ENCODE data around the gene A2ML1. TPM values are rescaled to one million over a fixed set of nuclear protein-coding genes. Genes with fewer than 3 reads are reported as not detected.
"Not testable (repeated sequence)": the region's sequence is repeated elsewhere in the genome, so short reads cannot be mapped to it uniquely, and the experiment has no call there.

Gene A2ML1
- total and polyA plus RNA-seq, 12 donors: 0.13 to 0.20 TPM; not detected in 10

GRCh38 chr12:8912914-8913313, 90.5 kb downstream of the A2ML1 start:
- peak overlapping the region in 9 of 10 donors; percentile 75 to 94 (median 84) for H3K27ac ChIP-seq
- ATAC-seq (no peak), DNase-seq (no peak)
- H3K4me1 ChIP-seq: peaks cover 0 to 42% (median 22%) of the 10 kb centered on the region in 9 donors
- H3K36me3 ChIP-seq: peaks cover 0 to 5% (median 0%) of the 10 kb centered on the region in 9 donors
- WGBS, 2 donors: 32 to 38% methylated on average over 9 of the region's 9 CpGs
- TF ChIP-seq CTCF (IDR thresholded peaks at IDR 0.05): peak in 3 of 9 donors; percentile 11 to 25 (median 15)
- H3K4me3 ChIP-seq: peak overlapping the region in 4 of 10 donors; percentile 64 to 88 (median 72)
- H3K9me3 ChIP-seq: no peaks in the 10 kb centered on the region
- intact Hi-C loops (cut with DNase I): loop anchor here in 4 of 10 donors (5.0 kb wide), 1 partner anchor 34 kb away; the partner anchor contains the start of gene M6PR (in 4 of the 4)
- no peaks in the 10 kb centered on the region for H3K27me3 ChIP-seq

- intact Hi-C loops (cut with DNase I): loop anchor here in 4 of 10 donors (5.0 kb wide), 1 partner anchor 34 kb away; the partner anchor contains the start of gene M6PR (in 4 of the 4)
- ATAC-seq (peak in 4 of 8 donors; percentile 2 to 19 (median 2)), DNase-seq (no peak)
- Histone ChIP-seq H3K4me1 (peaks cover 0 to 42% (median 22%) of the 10 kb centered on the region in 9 donors), H3K27me3 (no peaks in the 10 kb centered on the region), H3K27ac (peak overlapping the region; percentile 38 to 94 (median 84)), H3K36me3 (peaks cover 0 to 12% (median 0%) of the 10 kb centered on the region in 9 donors), H3K4me3 (peak overlapping the region; percentile 49 to 88 (median 68)), H3K9me3 (no peaks in the 10 kb centered on the region)
- 10 to 17% methylated on average over 6 of the region's 6 CpGs for WGBS, 2 donors
- TF ChIP-seq CTCF (IDR thresholded peaks at IDR 0.05): no peak
These were observed 91.2 kb downstream of the A2ML1 start for GRCh38 chr12:8913702-8914032.

GRCh38 chr12:8914033-8914715, 91.8 kb downstream of the A2ML1 start, which contains the start of gene PHC1:
Gene PHC1 (plus strand): TSS chr12:8914509. CDS start chr12:8917678, 3,169 bp downstream.
- H3K27me3 ChIP-seq, H3K9me3 ChIP-seq: not testable (repeated sequence)
- Histone ChIP-seq H3K27ac (peak within 1 kb of the TSS; percentile 38 to 94 (median 84)), H3K4me1 (peaks cover 0 to 42% (median 22%) of the 10 kb centered on the region in 9 donors), H3K36me3 (peaks cover 0 to 16% (median 0%) of the 10 kb centered on the region in 9 donors), H3K4me3 (peak within 1 kb of the TSS; percentile 49 to 88 (median 68))
- DNase-seq: peak; percentile 87
- TF ChIP-seq CTCF (IDR thresholded peaks at IDR 0.05): peak; percentile 7 to 64 (median 40)
- WGBS, 2 donors: 1% methylated on average over 22 to 33 of the region's 57 CpGs
- intact Hi-C loops (cut with DNase I): loop anchor here in 4 of 10 donors (5.0 kb wide), 1 partner anchor 33 kb away; the partner anchor contains the start of gene M6PR (in 4 of the 4)
- ATAC-seq: peak; percentile 80 to 90 (median 88)

GRCh38 chr12:8914716-8915526, 92.5 kb downstream of the A2ML1 start:
- Histone ChIP-seq H3K27me3 (no peaks in the 10 kb centered on the region), H3K27ac (peak overlapping the region; percentile 36 to 94 (median 84)), H3K9me3 (no peaks in the 10 kb centered on the region), H3K4me3 (peak overlapping the region; percentile 40 to 88 (median 68)), H3K36me3 (peaks cover 0 to 23% (median 6%) of the 10 kb centered on the region in 9 donors), H3K4me1 (peaks cover 0 to 42% (median 22%) of the 10 kb centered on the region in 9 donors)
- ATAC-seq (peak; percentile 48 to 79 (median 64)), DNase-seq (peak; percentile 34 to 41)
- 1 to 2% methylated on average over 27 to 29 of the region's 35 CpGs for WGBS, 2 donors
- intact Hi-C loops (cut with DNase I): loop anchor here in 4 of 10 donors (5.0 kb wide), 1 partner anchor 32 kb away; the partner anchor contains the start of gene M6PR (in 4 of the 4)
- TF ChIP-seq CTCF (IDR thresholded peaks at IDR 0.05): no peak

Data from heart right ventricle (tissue), 16 donors.